ENCODE results near the gene KLK5.

The KLK5 gene

DNA sequence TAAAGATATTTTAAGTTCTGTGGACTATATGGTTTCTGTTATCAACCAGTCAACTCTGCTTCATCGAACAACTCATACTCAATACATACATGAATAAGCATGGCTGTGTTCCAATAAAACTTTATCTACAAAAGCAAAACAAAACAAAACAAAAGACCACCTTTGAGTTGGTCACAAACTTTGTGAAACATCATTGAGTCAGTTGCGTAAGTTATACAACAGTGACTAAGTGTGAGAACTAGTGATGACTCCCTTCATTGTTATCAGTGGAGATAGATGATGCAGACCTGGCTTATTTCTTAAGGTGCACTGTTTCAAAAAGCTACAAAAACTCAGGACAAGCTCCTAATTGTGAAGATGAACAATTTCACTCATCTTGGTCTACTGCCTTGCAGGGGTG, 27.1 kb downstream of the KLK5 start:
- no peak for TF ChIP-seq Cebpa-rat (IDR thresholded peaks at IDR 0.05)
- no peaks in the 10 kb centered on the region for H3K9me3 ChIP-seq
- H3K9ac ChIP-seq, result no peak overlapping the region

GRCh38 chr19:50924586-50924985, 28.3 kb downstream of the KLK5 start:
- Histone ChIP-seq H3K36me3 (no peaks in the 10 kb centered on the region), H4K20me1 (no peaks in the 10 kb centered on the region), H3K4me3 (no peak overlapping the region), H3K4me1 (peaks cover 12% of the 10 kb centered on the region), H3K9ac (no peak overlapping the region), H3K27me3 (no peaks in the 10 kb centered on the region), H3K4me2 (no peak overlapping the region), H3K27ac (no peak overlapping the region), H3K9me3 (no peaks in the 10 kb centered on the region)
- no peak for TF ChIP-seq Cebpa-rat (IDR thresholded peaks at IDR 0.05)

More for the DNA sequence above, 27.1 kb downstream of the KLK5 start:
- no peak overlapping the region for H3K4me3 ChIP-seq
- H3K4me1 ChIP-seq, result peaks cover 12% of the 10 kb centered on the region
- no peak overlapping the region for H3K4me2 ChIP-seq
- no peaks in the 10 kb centered on the region for H3K36me3 ChIP-seq
- no peaks in the 10 kb centered on the region for H3K27me3 ChIP-seq
- no peaks in the 10 kb centered on the region for H4K20me1 ChIP-seq
- no peak overlapping the region for H3K27ac ChIP-seq

- TF ChIP-seq Cebpa-rat (IDR thresholded peaks at IDR 0.05), result no peak
- no peak overlapping the region for H3K4me3 ChIP-seq
- H3K4me2 ChIP-seq, result peak overlapping the region; percentile 86
These were observed 30.5 kb downstream of the KLK5 start for GRCh38 chr19:50922317-50922853.

DNA sequence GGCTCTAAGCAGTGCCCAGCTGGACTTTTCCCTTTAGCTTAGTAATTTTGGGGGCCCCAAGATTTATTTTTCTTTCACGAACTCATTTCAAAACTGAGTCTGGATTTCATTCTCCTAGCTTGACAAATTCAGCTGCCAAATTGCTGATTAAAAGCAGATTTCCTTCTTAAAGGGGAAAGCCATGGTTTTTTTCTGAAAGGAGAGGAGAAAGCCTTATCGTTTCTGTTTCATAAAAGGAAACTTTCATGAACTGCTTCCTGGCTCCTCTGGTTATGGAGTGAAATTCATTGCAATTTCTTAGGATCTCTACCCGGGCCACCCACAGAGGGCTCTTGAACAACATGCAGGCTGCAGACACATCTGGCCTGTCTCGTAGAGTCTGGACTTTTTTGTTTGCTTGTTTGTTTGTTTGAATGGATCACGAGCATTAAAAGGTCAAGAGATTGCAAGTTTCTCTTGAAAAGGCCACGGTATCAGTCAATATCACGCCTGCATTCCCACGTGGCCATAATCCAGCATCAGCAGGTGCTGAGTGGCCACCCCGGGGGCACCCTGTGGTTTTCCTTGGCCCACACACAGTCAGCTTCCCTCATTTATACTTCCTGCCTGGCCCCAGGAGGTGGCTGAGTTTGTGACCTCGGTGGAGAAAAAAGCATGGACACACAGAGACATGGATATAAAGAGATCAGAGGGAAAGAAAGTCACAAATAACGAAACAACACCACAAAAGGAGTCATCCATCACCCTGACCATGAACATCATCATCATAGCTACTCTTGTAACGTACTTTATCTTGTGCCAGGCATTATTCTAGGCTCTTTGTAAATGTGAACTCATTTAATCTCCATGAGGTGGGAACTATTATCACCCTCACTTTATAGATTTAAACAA, 31.2 kb downstream of the KLK5 start:
- Histone ChIP-seq H4K20me1 (no peaks in the 10 kb centered on the region), H3K4me1 (peaks cover 12% of the 10 kb centered on the region), H3K27me3 (no peaks in the 10 kb centered on the region), H3K27ac (no peak overlapping the region), H3K9ac (no peak overlapping the region; the same call in 1 of the 2 replicates), H3K4me2 (peak overlapping the region; percentile 86), H3K9me3 (no peaks in the 10 kb centered on the region), H3K36me3 (no peaks in the 10 kb centered on the region), H3K4me3 (no peak overlapping the region)
- no peak for TF ChIP-seq Cebpa-rat (IDR thresholded peaks at IDR 0.05)

More at GRCh38 chr19:50922317-50922853, 30.5 kb downstream of the KLK5 start:
- Histone ChIP-seq H3K9me3 (no peaks in the 10 kb centered on the region), H3K9ac (no peak overlapping the region), H3K4me1 (peaks cover 12% of the 10 kb centered on the region), H3K27me3 (no peaks in the 10 kb centered on the region), H3K27ac (no peak overlapping the region), H4K20me1 (no peaks in the 10 kb centered on the region), H3K36me3 (no peaks in the 10 kb centered on the region)

DNA sequence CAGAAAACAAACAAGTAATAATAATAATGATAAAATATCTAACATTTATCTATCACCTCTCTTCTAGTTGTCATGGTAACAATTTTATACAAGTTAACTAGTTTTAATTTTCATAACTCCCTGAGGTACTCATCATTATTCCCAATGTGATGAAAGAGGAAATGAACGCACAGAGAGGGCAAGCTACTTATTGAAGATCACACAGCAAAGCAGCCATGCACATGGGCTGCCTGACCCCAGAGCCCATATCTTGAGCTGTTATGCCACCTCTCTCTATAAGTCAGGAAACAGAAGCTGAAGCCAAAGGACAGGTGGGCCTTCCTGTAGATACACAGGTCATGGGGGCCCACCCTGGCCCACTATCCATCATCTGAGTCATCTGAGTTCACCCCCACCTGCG, 36.8 kb downstream of the KLK5 start:
- no peak overlapping the region for H3K27ac ChIP-seq
- H3K36me3 ChIP-seq, result no peaks in the 10 kb centered on the region
- peaks cover under 1% of the 10 kb centered on the region for H3K4me1 ChIP-seq
- H3K9me3 ChIP-seq, result no peaks in the 10 kb centered on the region
- no peak for TF ChIP-seq Cebpa-rat (IDR thresholded peaks at IDR 0.05)
- H3K27me3 ChIP-seq, result peaks cover 39% of the 10 kb centered on the region
- H4K20me1 ChIP-seq, result no peaks in the 10 kb centered on the region; the same call in 1 of the 2 replicates
- no peak overlapping the region for H3K4me3 ChIP-seq
- H3K4me2 ChIP-seq, result no peak overlapping the region
- no peak overlapping the region for H3K9ac ChIP-seq

DNA sequence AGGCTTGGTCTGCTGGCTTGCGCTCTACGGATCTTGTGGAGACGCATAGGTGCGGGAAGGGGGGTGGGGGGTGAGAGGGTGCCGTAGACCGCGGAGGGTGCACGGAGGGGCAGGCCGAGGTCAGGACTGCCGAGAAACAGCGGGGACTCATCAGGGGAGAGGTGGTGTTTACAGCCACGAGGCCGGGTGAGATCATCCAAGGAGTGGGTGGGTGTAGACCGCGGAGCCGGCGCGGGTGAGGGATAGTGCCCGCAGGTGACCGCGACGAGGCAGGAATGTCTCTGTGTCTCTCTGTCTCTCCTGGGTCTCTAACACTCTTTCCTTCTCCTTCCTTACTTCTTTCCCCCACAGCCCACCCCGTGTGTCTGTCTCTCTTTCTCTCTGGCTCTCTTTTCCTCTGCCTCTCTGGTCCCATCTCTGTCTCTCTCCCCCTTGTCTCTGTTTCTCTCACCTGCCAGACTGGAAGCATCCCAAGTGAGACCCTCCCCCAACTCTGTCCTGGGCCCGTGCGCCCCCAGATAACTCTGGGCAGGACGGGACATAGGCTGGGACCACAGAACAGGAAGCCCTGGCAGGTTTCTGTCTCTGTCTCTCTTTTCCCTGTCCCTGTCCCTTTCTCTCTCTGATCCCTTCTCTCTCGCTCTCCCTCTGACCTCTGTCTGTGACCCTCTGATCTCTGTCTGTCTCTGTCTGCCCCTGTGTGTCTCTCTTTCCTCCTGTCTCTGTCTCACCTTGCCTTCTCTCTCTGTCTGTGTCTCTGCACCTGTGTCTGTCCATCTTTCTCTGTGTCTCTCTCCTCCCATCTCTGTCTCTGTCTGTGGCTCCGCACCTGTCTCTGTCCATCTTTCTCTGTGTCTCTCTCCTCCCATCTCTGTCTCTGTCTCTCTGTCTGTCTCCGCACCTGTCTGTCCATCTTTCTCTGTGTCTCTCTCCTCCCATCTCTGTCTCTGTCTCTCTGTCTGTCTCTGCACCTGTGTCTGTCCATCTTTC, 39.8 kb downstream of the KLK5 start:
- no peak for TF ChIP-seq Cebpa-rat (IDR thresholded peaks at IDR 0.05)
- Histone ChIP-seq H3K4me2 (no peak overlapping the region), H3K36me3 (no peaks in the 10 kb centered on the region), H3K27ac (no peak overlapping the region), H3K27me3 (peaks cover 54% of the 10 kb centered on the region), H3K9me3 (no peaks in the 10 kb centered on the region), H3K9ac (no peak overlapping the region), H4K20me1 (no peaks in the 10 kb centered on the region; the same call in 1 of the 2 replicates), H3K4me1 (0 out of 2 replicates have a peak, but pooled peaks cover 7% of the 10 kb centered on the region), H3K4me3 (no peak overlapping the region)

GRCh38 chr19:50912102-50912599, 40.7 kb downstream of the KLK5 start:
- H3K36me3 ChIP-seq, result no peaks in the 10 kb centered on the region
- H3K4me2 ChIP-seq, result no peak overlapping the region
- no peak for TF ChIP-seq Cebpa-rat (IDR thresholded peaks at IDR 0.05)
- no peaks in the 10 kb centered on the region; the same call in 1 of the 2 replicates for H4K20me1 ChIP-seq
- H3K9ac ChIP-seq, result no peak overlapping the region
- peaks cover 54% of the 10 kb centered on the region for H3K27me3 ChIP-seq
- no peak overlapping the region for H3K27ac ChIP-seq
- H3K4me1 ChIP-seq, result 0 out of 2 replicates have a peak, but pooled peaks cover 7% of the 10 kb centered on the region
- no peaks in the 10 kb centered on the region for H3K9me3 ChIP-seq
- H3K4me3 ChIP-seq, result no peak overlapping the region

DNA sequence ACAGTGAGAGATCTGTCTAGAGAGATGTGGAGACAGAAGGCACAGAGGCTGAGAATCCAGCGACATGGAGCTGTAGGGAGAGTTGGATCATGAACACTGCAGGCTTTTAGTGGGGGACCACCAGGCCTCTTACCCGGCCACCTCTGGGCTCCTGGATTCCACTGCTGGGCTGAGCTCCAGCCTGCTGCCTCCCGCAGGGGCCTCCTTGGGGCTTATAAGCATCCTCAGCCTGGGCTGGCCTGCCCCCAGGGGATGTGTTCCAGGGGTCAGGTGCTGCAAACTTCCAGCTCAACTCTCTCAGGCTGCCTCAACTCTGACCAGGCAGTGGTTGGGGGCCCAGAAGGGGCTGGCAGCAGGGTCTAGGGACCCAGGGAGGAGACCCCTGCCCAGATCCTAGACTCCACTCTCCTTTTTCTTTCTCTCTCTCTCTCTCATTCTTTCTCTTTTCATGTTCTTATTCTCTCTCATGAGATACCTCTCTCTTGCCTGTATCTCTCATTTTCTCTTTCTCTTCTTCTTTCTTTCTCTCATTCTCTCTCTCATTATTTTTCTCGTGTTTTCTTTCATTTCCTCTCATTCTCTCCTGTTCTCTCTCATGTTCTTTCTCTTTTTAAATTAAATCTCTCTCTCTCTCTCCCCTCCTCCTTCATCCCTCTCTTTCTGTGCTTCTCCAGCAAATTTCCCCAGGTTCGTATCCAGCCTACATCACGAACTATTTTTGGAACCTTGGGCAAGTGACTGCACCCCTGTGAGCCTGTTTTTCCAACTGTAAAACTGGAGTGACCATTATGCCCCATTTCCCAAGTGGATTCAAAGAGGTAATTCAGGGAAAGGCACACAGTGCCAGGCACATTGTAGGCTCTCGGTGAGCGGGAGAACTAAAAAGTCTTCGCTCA, 41.4 kb downstream of the KLK5 start, which contains the start of gene KLK4:
TSS of gene KLK4 (minus strand) at position 190 of the 896 bp plus-strand sequence. CDS start 657 bp downstream, outside the sequence.
- H3K27ac ChIP-seq, result no peak within 1 kb of the TSS
- no peak within 1 kb of the TSS for H3K4me3 ChIP-seq
- no peaks in the 10 kb centered on the region for H3K36me3 ChIP-seq
- H3K4me1 ChIP-seq, result 0 out of 2 replicates have a peak, but pooled peaks cover 7% of the 10 kb centered on the region
- H3K9me3 ChIP-seq, result no peaks in the 10 kb centered on the region
- no peak for TF ChIP-seq Cebpa-rat (IDR thresholded peaks at IDR 0.05)
- no peak within 1 kb of the TSS for H3K9ac ChIP-seq
- no peak within 1 kb of the TSS for H3K4me2 ChIP-seq
- peaks cover 54% of the 10 kb centered on the region for H3K27me3 ChIP-seq
- H4K20me1 ChIP-seq, result no peaks in the 10 kb centered on the region; the same call in 1 of the 2 replicates
